HG02938 (cell line): ENCODE results near the gene BCAP29.
"Not testable (repeated sequence)": the region's sequence is repeated elsewhere in the genome, so short reads cannot be mapped to it uniquely, and the experiment has no call there.

ENCODE experiments used
- ATAC-seq: cut with Tn5 transposase; IDR thresholded peaks from one replicate; pipeline ENCODE4 v1.9.1; 2021; ENCODE audit warnings: mild to moderate bottlenecking, moderate library complexity; ENCODE audit not compliant: unreplicated experiment

BCAP29 gene

GRCh38 chr7:107615910-107616680 lies 36.0 kb downstream of the BCAP29 start:
- no peak for ATAC-seq

- no peak for ATAC-seq
Observed at GRCh38 chr7:107622429-107622828, 42.4 kb downstream of the BCAP29 start.

GRCh38 chr7:107622894-107623293 lies 42.8 kb downstream of the BCAP29 start:
- no peak for ATAC-seq

GRCh38 chr7:107627002-107627401 lies 47.0 kb downstream of the BCAP29 start:
- no peak for ATAC-seq

- no peak for ATAC-seq
Observed at GRCh38 chr7:107628461-107629064, 48.5 kb downstream of the BCAP29 start.

GRCh38 chr7:107630342-107630741 lies 50.3 kb downstream of the BCAP29 start:
- ATAC-seq = no peak

GRCh38 chr7:107631588-107632491 lies 51.8 kb downstream of the BCAP29 start:
- no peak for ATAC-seq

GRCh38 chr7:107632492-107632865 lies 52.4 kb downstream of the BCAP29 start:
- no peak for ATAC-seq

- ATAC-seq = peak; percentile 95
Observed at GRCh38 chr7:107638594-107638993, 58.5 kb downstream of the BCAP29 start.

GRCh38 chr7:107639070-107639469 lies 59.0 kb downstream of the BCAP29 start:
- ATAC-seq = not testable (repeated sequence)

- no peak for ATAC-seq
Observed at GRCh38 chr7:107641676-107642075, 61.6 kb downstream of the BCAP29 start.

- no peak for ATAC-seq
Observed at GRCh38 chr7:107642501-107642900, 62.5 kb downstream of the BCAP29 start.

GRCh38 chr7:107643407-107643806 lies 63.4 kb downstream of the BCAP29 start:
- ATAC-seq = no peak

GRCh38 chr7:107643938-107644308 lies 63.9 kb downstream of the BCAP29 start:
- no peak for ATAC-seq

- ATAC-seq = no peak
Observed at GRCh38 chr7:107644309-107644974, 64.4 kb downstream of the BCAP29 start.

- ATAC-seq = no peak
Observed at GRCh38 chr7:107652642-107653041, 72.6 kb downstream of the BCAP29 start.

- no peak for ATAC-seq
Observed at GRCh38 chr7:107658467-107658866, 78.4 kb downstream of the BCAP29 start.

GRCh38 chr7:107659666-107660065 lies 79.6 kb downstream of the BCAP29 start:
- no peak for ATAC-seq

- ATAC-seq = peak; percentile 48
Observed at GRCh38 chr7:107660381-107661080, 80.5 kb downstream of the BCAP29 start, which contains the start of gene SLC26A4. SLC26A4 (plus strand) TSS chr7:107660828; CDS start chr7:107661642, 814 bp downstream.
